HepG2 (cell line): ENCODE measurements around the gene CEP120.

Source experiments
- MED13 ChIP-seq: sonication (generic); formaldehyde crosslinking; IDR thresholded peaks from 2 replicates; pipeline ENCODE4 v1.5.0; 2020; ENCODE audit warnings: missing genetic modification reagents
- MED8 ChIP-seq: sonication (generic); formaldehyde crosslinking; IDR thresholded peaks from 2 replicates; pipeline ENCODE4 v1.8.1; 2023; ENCODE audit warnings: mild to moderate bottlenecking, missing genetic modification reagents; ENCODE audit not compliant: insufficient replicate concordance
- MEIS2 ChIP-seq: sonication (generic); formaldehyde crosslinking; IDR thresholded peaks from 2 replicates; pipeline ENCODE4 v1.9.0; 2021; ENCODE audit warnings: mild to moderate bottlenecking, missing genetic modification reagents
- MYC ChIP-seq: sonication (generic); formaldehyde crosslinking; IDR thresholded peaks from 2 replicates; pipeline ENCODE4 v1.9.0; 2021; ENCODE audit warnings: missing genetic modification reagents, borderline replicate concordance
- POLR2AphosphoS2 ChIP-seq: IDR thresholded peaks from 2 replicates; pipeline ENCODE4 v1.6.1; 2011; ENCODE audit warnings: low read depth, low read length, improper control_type of control experiment
- STAG1 ChIP-seq: sonication (generic); formaldehyde crosslinking; IDR thresholded peaks from 2 replicates; pipeline ENCODE4 v1.4.0; 2020; ENCODE audit warnings: missing genetic modification reagents
- ZNF468 ChIP-seq: sonication (generic); formaldehyde crosslinking; IDR thresholded peaks from 2 replicates; pipeline ENCODE4 v1.8.0; 2022; ENCODE audit warnings: mild to moderate bottlenecking, moderate library complexity, missing genetic modification reagents
- ZNF776 ChIP-seq: sonication (generic); formaldehyde crosslinking; IDR thresholded peaks from 2 replicates; pipeline ENCODE4 v1.4.0; 2020; ENCODE audit warnings: mild to moderate bottlenecking, missing genetic modification reagents
- TF ChIP-seq, protein P1 (sequence below): sonication (generic); formaldehyde crosslinking; IDR thresholded peaks from 2 replicates; pipeline ENCODE4 v1.8.1; 2023; ENCODE audit warnings: missing genetic modification reagents, inconsistent platforms, borderline replicate concordance
- TF ChIP-seq, protein P2 (sequence below): sonication (generic); formaldehyde crosslinking; IDR thresholded peaks from 2 replicates; pipeline ENCODE4 v1.5.0; 2020; ENCODE audit warnings: mild to moderate bottlenecking, missing genetic modification reagents, moderate library complexity
- TF ChIP-seq, protein P3 (sequence below): sonication (generic); formaldehyde crosslinking; IDR thresholded peaks from 2 replicates; pipeline ENCODE4 v1.8.0; 2022; ENCODE audit warnings: mild to moderate bottlenecking, missing genetic modification reagents, moderate library complexity
- TF ChIP-seq, protein P4 (sequence below): sonication (generic); formaldehyde crosslinking; IDR thresholded peaks from 2 replicates; pipeline ENCODE4 v1.8.1; 2023; ENCODE audit warnings: missing genetic modification reagents, mild to moderate bottlenecking, borderline replicate concordance

DNA sequence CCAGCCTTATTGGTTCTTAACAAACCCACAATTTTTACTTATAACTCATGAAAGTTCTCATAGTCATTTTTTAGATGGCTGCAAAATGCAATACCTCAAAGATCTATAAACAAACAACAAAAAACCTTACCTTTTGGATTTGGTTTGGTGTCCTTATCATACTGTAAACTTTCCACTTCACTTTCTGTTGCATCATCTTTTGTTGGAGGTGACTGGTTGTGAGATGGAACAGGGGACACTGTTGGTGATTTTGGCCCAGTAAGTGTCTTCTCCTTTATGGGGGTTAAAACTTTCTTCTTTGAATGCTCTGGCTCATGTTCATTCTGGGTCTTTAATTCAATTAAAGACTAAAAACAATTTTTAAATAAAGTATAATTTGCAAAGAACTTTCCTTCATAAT is 33.4 kb downstream of the CEP120 start:
- TF ChIP-seq, protein P1, sequence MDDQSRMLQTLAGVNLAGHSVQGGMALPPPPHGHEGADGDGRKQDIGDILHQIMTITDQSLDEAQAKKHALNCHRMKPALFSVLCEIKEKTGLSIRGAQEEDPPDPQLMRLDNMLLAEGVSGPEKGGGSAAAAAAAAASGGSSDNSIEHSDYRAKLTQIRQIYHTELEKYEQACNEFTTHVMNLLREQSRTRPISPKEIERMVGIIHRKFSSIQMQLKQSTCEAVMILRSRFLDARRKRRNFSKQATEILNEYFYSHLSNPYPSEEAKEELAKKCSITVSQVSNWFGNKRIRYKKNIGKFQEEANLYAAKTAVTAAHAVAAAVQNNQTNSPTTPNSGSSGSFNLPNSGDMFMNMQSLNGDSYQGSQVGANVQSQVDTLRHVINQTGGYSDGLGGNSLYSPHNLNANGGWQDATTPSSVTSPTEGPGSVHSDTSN (CRISPR knock-in tag), result no peak
- TF ChIP-seq, protein P2, sequence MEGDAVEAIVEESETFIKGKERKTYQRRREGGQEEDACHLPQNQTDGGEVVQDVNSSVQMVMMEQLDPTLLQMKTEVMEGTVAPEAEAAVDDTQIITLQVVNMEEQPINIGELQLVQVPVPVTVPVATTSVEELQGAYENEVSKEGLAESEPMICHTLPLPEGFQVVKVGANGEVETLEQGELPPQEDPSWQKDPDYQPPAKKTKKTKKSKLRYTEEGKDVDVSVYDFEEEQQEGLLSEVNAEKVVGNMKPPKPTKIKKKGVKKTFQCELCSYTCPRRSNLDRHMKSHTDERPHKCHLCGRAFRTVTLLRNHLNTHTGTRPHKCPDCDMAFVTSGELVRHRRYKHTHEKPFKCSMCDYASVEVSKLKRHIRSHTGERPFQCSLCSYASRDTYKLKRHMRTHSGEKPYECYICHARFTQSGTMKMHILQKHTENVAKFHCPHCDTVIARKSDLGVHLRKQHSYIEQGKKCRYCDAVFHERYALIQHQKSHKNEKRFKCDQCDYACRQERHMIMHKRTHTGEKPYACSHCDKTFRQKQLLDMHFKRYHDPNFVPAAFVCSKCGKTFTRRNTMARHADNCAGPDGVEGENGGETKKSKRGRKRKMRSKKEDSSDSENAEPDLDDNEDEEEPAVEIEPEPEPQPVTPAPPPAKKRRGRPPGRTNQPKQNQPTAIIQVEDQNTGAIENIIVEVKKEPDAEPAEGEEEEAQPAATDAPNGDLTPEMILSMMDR (CRISPR knock-in tag), result no peak
- no peak for TF ChIP-seq MYC (CRISPR knock-in tag)
- no peak for TF ChIP-seq STAG1 (CRISPR knock-in tag)
- TF ChIP-seq, protein P3, sequence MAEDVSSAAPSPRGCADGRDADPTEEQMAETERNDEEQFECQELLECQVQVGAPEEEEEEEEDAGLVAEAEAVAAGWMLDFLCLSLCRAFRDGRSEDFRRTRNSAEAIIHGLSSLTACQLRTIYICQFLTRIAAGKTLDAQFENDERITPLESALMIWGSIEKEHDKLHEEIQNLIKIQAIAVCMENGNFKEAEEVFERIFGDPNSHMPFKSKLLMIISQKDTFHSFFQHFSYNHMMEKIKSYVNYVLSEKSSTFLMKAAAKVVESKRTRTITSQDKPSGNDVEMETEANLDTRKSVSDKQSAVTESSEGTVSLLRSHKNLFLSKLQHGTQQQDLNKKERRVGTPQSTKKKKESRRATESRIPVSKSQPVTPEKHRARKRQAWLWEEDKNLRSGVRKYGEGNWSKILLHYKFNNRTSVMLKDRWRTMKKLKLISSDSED, result no peak
- no peak for TF ChIP-seq MED13 (CRISPR knock-in tag)
- no peak for TF ChIP-seq ZNF468
- no peak for TF ChIP-seq MED8 (CRISPR knock-in tag)
- no peak for TF ChIP-seq ZNF776 (CRISPR knock-in tag)
- TF ChIP-seq, protein P4, sequence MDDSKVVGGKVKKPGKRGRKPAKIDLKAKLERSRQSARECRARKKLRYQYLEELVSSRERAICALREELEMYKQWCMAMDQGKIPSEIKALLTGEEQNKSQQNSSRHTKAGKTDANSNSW (CRISPR knock-in tag), result no peak
- TF ChIP-seq MEIS2 (CRISPR knock-in tag), result no peak
- no peak for TF ChIP-seq POLR2AphosphoS2
